K562 (cell line): ENCODE data around the gene CCDC68. TPM values are rescaled to one million over a fixed set of nuclear protein-coding genes. Genes with fewer than 3 reads are reported as not detected.

Experiments
- ATAC-seq: fragments of 200-7000 bp; cut with Tn5 transposase; 3 replicates; pipeline ENCODE4 v1.9.1; 2020; ENCODE audit warnings: moderate library complexity
- BruUV-seq: library from RNA; stranded (reverse); fragments of 400-500 nt; replicated peaks from 2 replicates; lab custom pipeline; 2021; lab: Mats Ljungman, UMichigan
- CTCF ChIA-PET: fragments of 300-600 bp; formaldehyde crosslinking; extraction: SDS; loops from one replicate; lab custom pipeline; 2021; ENCODE audit warnings: low intra/inter-chr PET ratio; lab: Yijun Ruan, JAX
- POLR2A ChIA-PET: fragments of 300-600, 350-650 bp; sonication (Branson Sonifier 250); formaldehyde crosslinking; extraction: SDS; loops from one replicate; lab custom pipeline; 2021; ENCODE audit warnings: antibody characterized with exemption, inconsistent platforms; lab: Yijun Ruan, JAX
- DNase-seq, 4 experiments: peaks; one replicate each; pipeline versions ENCODE4 v3.0.0 to v3.0.0-alpha.2; 2011 to 2018; ENCODE audit warnings: low spot score in 3 of 4, mixed read lengths in 3 of 4; ENCODE audit errors: extremely low read depth in 1 of 4
- FAIRE-seq: peaks from 2 replicates; lab custom pipeline; 2011; peaks lifted over from hg19 to GRCh38; lab: Jason Lieb, UNC
- H2AFZ ChIP-seq: 2 replicates; pipeline ENCODE4 v1.6.0; 2011; ENCODE audit warnings: low read depth, low read length, control low read depth, inconsistent platforms
- H3K27ac ChIP-seq: fragments of 200-600 bp; 3 replicates; pipeline ENCODE4 v1.8.0; 2011; ENCODE audit warnings: low read depth, mild to moderate bottlenecking, control low read depth, inconsistent platforms, low read length, moderate library complexity, mixed read lengths; ENCODE audit errors: extremely low read depth
- H3K27me3 ChIP-seq, 2 experiments: fragments of 300-600 bp in 1 of 2; 2 replicates in 1 of 2; 3 replicates in 1 of 2; pipeline versions ENCODE4 v1.6.0 to v1.8.0; 2011; ENCODE audit warnings: inconsistent platforms in 2 of 2, low read length in 2 of 2, mild to moderate bottlenecking in 1 of 2, mixed read lengths in 1 of 2, moderate library complexity in 1 of 2; ENCODE audit not compliant: control insufficient read depth in 2 of 2, insufficient read depth in 2 of 2
- H3K36me3 ChIP-seq: fragments of 300-600 bp; 3 replicates; pipeline ENCODE4 v1.8.0; 2011; ENCODE audit warnings: mild to moderate bottlenecking, low read length, inconsistent platforms; ENCODE audit not compliant: control insufficient read depth, insufficient read depth
- H3K4me1 ChIP-seq, 2 experiments: fragments of 200-600 bp in 1 of 2; replicated peaks in 1 of 2; 2 replicates in 1 of 2; 3 replicates in 1 of 2; pipeline versions ENCODE4 v1.5.1 to v1.8.0; 2011; ENCODE audit warnings: inconsistent platforms in 2 of 2, low read length in 2 of 2, mild to moderate bottlenecking in 1 of 2, mixed read lengths in 1 of 2, moderate library complexity in 1 of 2; ENCODE audit not compliant: control insufficient read depth in 2 of 2, insufficient read depth in 2 of 2
- H3K4me2 ChIP-seq: 2 replicates; pipeline ENCODE4 v1.6.1; 2011; ENCODE audit warnings: low read length, control low read depth, inconsistent platforms, mixed read lengths; ENCODE audit not compliant: insufficient read depth
- H3K4me3 ChIP-seq: fragments of 200-600 bp; sonication (generic), shearing (Covaris generic); 2 replicates; pipeline ENCODE4 v1.5.1; 2016; ENCODE audit warnings: control low read depth, inconsistent platforms
- H3K79me2 ChIP-seq: fragments of 200-600 bp; 3 replicates; pipeline ENCODE4 v1.8.0; 2011; ENCODE audit warnings: low read length, inconsistent platforms; ENCODE audit not compliant: control insufficient read depth, insufficient read depth
- H3K9ac ChIP-seq, 2 experiments: 2 replicates each; pipeline versions ENCODE4 v1.6.0 to v1.6.1; 2011; ENCODE audit warnings: low read depth in 2 of 2, low read length in 2 of 2, control low read depth in 1 of 2, inconsistent platforms in 1 of 2, mild to moderate bottlenecking in 1 of 2, mixed read lengths in 1 of 2; ENCODE audit not compliant: insufficient read depth in 1 of 2
- H3K9me1 ChIP-seq: one replicate; pipeline ENCODE4 v1.6.0; 2011; ENCODE audit warnings: inconsistent platforms, mild to moderate bottlenecking, low read length, moderate library complexity; ENCODE audit not compliant: control insufficient read depth, insufficient read depth
- H3K9me3 ChIP-seq: replicated peaks from 2 replicates; pipeline ENCODE4 v1.5.1; 2011; ENCODE audit warnings: low read depth, low read length, inconsistent platforms; ENCODE audit not compliant: control insufficient read depth, insufficient read depth
- H4K20me1 ChIP-seq: replicated peaks from 2 replicates; pipeline ENCODE4 v1.6.1; 2011; ENCODE audit warnings: low read length, inconsistent platforms, mixed read lengths; ENCODE audit not compliant: control insufficient read depth, insufficient read depth
- GABPB1 ChIP-seq: sonication (generic); formaldehyde crosslinking; IDR thresholded peaks from 2 replicates; pipeline ENCODE4 v1.8.0; 2022; ENCODE audit warnings: mild to moderate bottlenecking, missing genetic modification reagents
- HBP1 ChIP-seq: fragments of 450-650 bp; formaldehyde crosslinking; IDR thresholded peaks from 2 replicates; pipeline ENCODE4 v1.4.0; 2022; ENCODE audit warnings: missing genetic modification characterization
- HNRNPLL ChIP-seq: fragments of 200-400 bp; formaldehyde crosslinking; IDR thresholded peaks from 2 replicates; pipeline ENCODE4 v1.6.1; 2017; ENCODE audit warnings: low read length, low read depth, mild to moderate bottlenecking; ENCODE audit not compliant: poor library complexity, severe bottlenecking
- ILF3 ChIP-seq: fragments of 450-650 bp; IDR thresholded peaks from 2 replicates; pipeline ENCODE4 v1.6.1; 2018; ENCODE audit warnings: antibody characterized with exemption, mild to moderate bottlenecking, moderate library complexity, borderline replicate concordance
- JUNB ChIP-seq: fragments of 450-650 bp; formaldehyde crosslinking; conservative IDR thresholded peaks from 2 replicates; pipeline ENCODE4 v1.4.0; 2020; ENCODE audit warnings: mild to moderate bottlenecking
- KDM1A ChIP-seq, 2 experiments: fragments of 450-650 bp; IDR thresholded peaks; 2 replicates each; pipeline ENCODE4 v1.6.1; 2016; ENCODE audit warnings: mild to moderate bottlenecking in 2 of 2
- MXI1 ChIP-seq: IDR thresholded peaks from 2 replicates; pipeline ENCODE4 v1.6.1; 2011; ENCODE audit warnings: low read depth, mild to moderate bottlenecking, improper control_type of control experiment, low read length
- PHF21A ChIP-seq: fragments of 450-650 bp; IDR thresholded peaks from 2 replicates; pipeline ENCODE4 v1.6.1; 2017; ENCODE audit warnings: low read depth, borderline replicate concordance
- POLR2H ChIP-seq: IDR thresholded peaks from 2 replicates; pipeline ENCODE4 v1.6.1; 2016; ENCODE audit warnings: missing genetic modification characterization, low read depth, mild to moderate bottlenecking, control low read depth, missing compliant biosample characterization, moderate library complexity
- POLR3G ChIP-seq: IDR thresholded peaks from 2 replicates; pipeline ENCODE4 v1.6.1; 2011; ENCODE audit not compliant: insufficient read length, insufficient replicate concordance; ENCODE audit errors: extremely low read depth
- PTBP1 ChIP-seq: fragments of 200-400 bp; formaldehyde crosslinking; IDR thresholded peaks from 2 replicates; pipeline ENCODE4 v1.6.1; 2017; ENCODE audit warnings: low read depth, low read length
- SUPT5H ChIP-seq: fragments of 450-650 bp; IDR thresholded peaks from 2 replicates; pipeline ENCODE4 v1.6.1; 2016
- TCF7L2 ChIP-seq: fragments of 150-350 bp; IDR thresholded peaks from 2 replicates; pipeline ENCODE4 v1.6.1; 2016; ENCODE audit warnings: low read depth, mild to moderate bottlenecking, low read length, moderate library complexity
- ZNF584 ChIP-seq: fragments of 200-800 bp; sonication (Bioruptor generic); IDR thresholded peaks from 2 replicates; pipeline ENCODE4 v1.6.1; 2016; ENCODE audit warnings: low read depth, mild to moderate bottlenecking, missing genetic modification characterization, missing compliant biosample characterization
- WGBS: fragments of 100-300 bp; shearing (Covaris generic); methylation state at CpG from one replicate; pipeline ENCODE4 v1.1.6; 2016; ENCODE audit warnings: low coverage, mixed read lengths; ENCODE audit not compliant: insufficient coverage; ENCODE audit errors: missing lambda C conversion rate; 5-methylcytosine and 5-hydroxymethylcytosine counted together
- in situ Hi-C: fragments of 300-500 bp; cut with MboI; formaldehyde crosslinking; loops from 4 replicates; pipeline ENCODE4 v1.15.0; 2018; ENCODE audit warnings: inconsistent platforms, mixed read lengths
- intact Hi-C: fragments of 100-400 bp; cut with micrococcal nuclease; formaldehyde crosslinking; loops from 2 replicates; pipeline ENCODE4 v1.14.2; 2022
- polyA plus RNA-seq, 8 experiments: library from polyadenylated mRNA; depleted of rRNA in 4 of 8; stranded (reverse) in 5 of 8; unstranded in 3 of 8; fragments of >200 nt; fragmentation: Nextera tagmentation in 2 of 8; fragmentation: Illumina TruSeq in 1 of 8; extraction: Ambion mirVana in 2 of 8; extraction: Trizol in 1 of 8; gene quantifications; 2 replicates each; pipeline versions ENCODE4 v1.2.1 to v1.2.3, GENCODE V29; 2011 to 2014; ENCODE audit warnings: inconsistent platforms in 1 of 8, missing spikeins in 1 of 8
- total RNA-seq, 7 experiments: library from RNA; depleted of rRNA in 6 of 7; stranded (reverse); fragments of >200 nt in 6 of 7; fragmentation: Illumina TruSeq in 2 of 7; extraction: Trizol in 2 of 7; gene quantifications; 2 replicates each; pipeline versions ENCODE4 v1.2.1 to v1.2.3, GENCODE V29; 2011 to 2021; ENCODE audit warnings: low replicate concordance in 1 of 7

The CCDC68 gene
- total and polyA plus RNA-seq, 9 of the 15 experiments (the other 6 are each of a cell fraction or from before 2014, with no cell fraction given): 0.28 to 4.5 (median 1.4) TPM

DNA sequence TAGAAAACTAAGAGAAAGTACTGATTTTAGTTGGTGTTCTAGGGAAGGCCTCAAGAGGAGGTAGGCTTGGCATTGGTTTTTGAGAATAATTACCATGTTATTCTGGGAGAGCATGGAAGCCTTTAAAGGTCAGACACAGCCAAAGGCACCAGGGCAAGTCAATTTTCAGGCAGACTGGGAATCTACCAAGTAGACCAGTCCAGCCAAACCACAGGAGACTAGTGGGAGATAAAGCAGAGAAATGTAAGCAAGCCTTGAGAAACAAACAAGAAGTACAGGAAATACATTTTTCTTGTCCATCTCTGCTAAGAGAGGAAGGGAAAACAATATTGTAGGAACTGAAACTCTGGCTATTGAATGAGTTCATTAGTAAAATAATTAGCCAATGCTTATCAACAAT lies 5.5 kb upstream of the CCDC68 start:
- no peak overlapping the region for H3K27ac ChIP-seq
- H2AFZ ChIP-seq: no peak overlapping the region
- no peaks in the 10 kb centered on the region for H3K9me3 ChIP-seq
- TF ChIP-seq GABPB1 (CRISPR knock-in tag) (no peak), ZNF584 (no peak)
- H3K36me3 ChIP-seq: no peaks in the 10 kb centered on the region
- FAIRE-seq (no peak), DNase-seq (no peak), ATAC-seq (no peak)
- in situ Hi-C loops: no loop called here
- H3K9ac ChIP-seq: no peak overlapping the region
- no peaks in the 10 kb centered on the region for H4K20me1 ChIP-seq
- H3K4me1 ChIP-seq: no peaks in the 10 kb centered on the region
- no peaks in the 10 kb centered on the region for H3K27me3 ChIP-seq
- H3K4me2 ChIP-seq: no peak overlapping the region
- H3K79me2 ChIP-seq: no peaks in the 10 kb centered on the region
- CTCF ChIA-PET: no interaction called here
- intact Hi-C loops: no loop called here
- no peaks in the 10 kb centered on the region for H3K9me1 ChIP-seq
- POLR2A ChIA-PET: interaction anchor here (0.7 kb wide), 1 partner anchor 356 kb away, joined by 3 read pairs; no protein-coding TSS in a partner anchor
- no TSS peak for BruUV-seq
- H3K4me3 ChIP-seq: no peak overlapping the region

- H4K20me1 ChIP-seq: no peaks in the 10 kb centered on the region
- H3K4me3 ChIP-seq: no peak overlapping the region
- WGBS: 57% methylated on average over 9 of the region's 9 CpGs
- no peak overlapping the region for H3K27ac ChIP-seq
- H3K79me2 ChIP-seq: no peaks in the 10 kb centered on the region
- ATAC-seq (no peak), FAIRE-seq (no peak), DNase-seq (no peak)
- H2AFZ ChIP-seq: no peak overlapping the region
- H3K27me3 ChIP-seq: no peaks in the 10 kb centered on the region
- in situ Hi-C loops (no loop called here), intact Hi-C loops (no loop called here)
- ChIA-PET CTCF (no interaction called here), POLR2A (no interaction called here)
- H3K4me1 ChIP-seq: peaks cover 0 to 5% of the 10 kb centered on the region in 2 experiments; a peak in 2 of 5 replicates
- TF ChIP-seq SUPT5H (no peak), POLR2H (tag) (no peak), PHF21A (no peak), JUNB (CRISPR knock-in tag) (no peak), PTBP1 (no peak), KDM1A (IDR thresholded peaks at IDR 0.05) (no peak), POLR3G (no peak), TCF7L2 (no peak), MXI1 (no peak), HBP1 (CRISPR knock-in tag) (no peak), HNRNPLL (no peak), ILF3 (no peak)
- no TSS peak for BruUV-seq
- H3K9me1 ChIP-seq: no peaks in the 10 kb centered on the region
- H3K9me3 ChIP-seq: no peaks in the 10 kb centered on the region
- H3K4me2 ChIP-seq: no peak overlapping the region
- no peak overlapping the region for H3K9ac ChIP-seq
- no peaks in the 10 kb centered on the region for H3K36me3 ChIP-seq
Observed at GRCh38 chr18:54962919-54963645, 3.8 kb upstream of the CCDC68 start.
